Lower leg skin (tissue), 3 donors: ENCODE results near the gene PUDP.

Experiments used
- CTCF ChIP-seq, 3 donors: fragments of 450-650 bp; IDR thresholded peaks; one replicate each; pipeline ENCODE4 v1.5.1; 2016; ENCODE audit warnings: antibody characterized with exemption in 3 of 3, mild to moderate bottlenecking in 3 of 3, moderate library complexity in 2 of 3
- POLR2A ChIP-seq, 2 donors: fragments of 450-650 bp; IDR thresholded peaks; one replicate each; pipeline ENCODE4 v1.6.1; 2016 to 2017; ENCODE audit warnings: antibody characterized with exemption in 2 of 2, mild to moderate bottlenecking in 1 of 2, moderate library complexity in 1 of 2

- TF ChIP-seq CTCF (IDR thresholded peaks at IDR 0.05) = no peak
- TF ChIP-seq POLR2A (IDR thresholded peaks at IDR 0.05) = no peak
Measured at GRCh38 chrX:7024850-7025249, 123.1 kb downstream of the PUDP start.
